Activated CD4-positive, CD25-positive, alpha-beta regulatory T cell treated with anti-CD3 and anti-CD28 coated beads, Interleukin-2, amount 50 U/mL, for 16 hours (primary cell): ENCODE results near the gene PIP5K1B.

Source experiments
- DNase-seq: peaks from one replicate; pipeline ENCODE4 v3.0.0-alpha.2; 2020; ENCODE audit warnings: low read depth, low spot score

Gene PIP5K1B

DNA sequence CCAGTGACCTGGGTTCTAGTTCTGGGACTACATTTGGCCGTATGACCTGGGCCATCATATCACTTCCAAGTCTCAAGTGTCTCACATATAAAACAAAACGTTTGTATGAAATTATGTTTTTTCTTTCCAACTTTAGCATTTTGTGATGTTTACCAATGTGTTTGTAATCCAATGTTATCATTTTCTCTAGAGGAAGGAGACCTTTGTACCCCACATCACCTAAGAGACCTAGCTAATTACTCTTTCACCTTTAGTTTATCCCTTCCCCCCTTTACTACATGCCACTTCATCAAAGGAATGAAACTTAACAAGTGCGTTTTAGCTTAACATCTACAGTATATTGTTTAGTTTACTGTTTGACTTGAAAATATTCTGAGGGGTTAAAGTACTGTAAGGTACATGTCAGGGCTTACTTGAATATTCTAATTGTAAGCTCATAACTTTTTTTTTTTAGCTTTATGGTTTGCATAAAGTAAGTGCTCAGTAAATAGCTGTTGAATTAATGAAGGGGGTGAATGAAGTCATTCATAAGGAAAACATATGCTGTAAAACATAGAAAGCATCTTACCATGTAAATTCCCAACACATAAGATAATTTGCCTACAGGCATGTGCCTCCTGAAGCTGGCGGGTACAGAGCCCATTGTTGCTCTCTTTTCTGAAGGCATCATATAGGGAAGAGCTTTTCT, 2.9 kb downstream of the PIP5K1B start:
- no peak for DNase-seq

DNA sequence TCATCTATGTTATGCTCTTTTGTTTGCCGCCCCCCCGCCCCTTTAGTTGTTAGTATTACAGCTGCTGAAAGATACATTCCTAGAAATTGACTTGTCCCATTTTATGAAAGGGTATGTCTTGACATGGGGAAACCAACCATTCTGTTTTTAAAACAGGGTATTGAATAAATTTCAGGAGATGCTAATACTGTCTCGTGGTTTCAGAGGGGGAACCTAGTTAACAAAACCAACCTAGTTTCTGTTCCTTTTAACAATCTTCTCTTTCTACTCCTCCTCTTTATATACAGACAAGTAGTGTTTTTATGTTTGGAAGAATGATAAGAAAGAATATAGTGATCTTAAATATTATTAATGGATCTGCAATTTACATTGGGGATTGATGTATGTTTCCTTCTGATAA, 3.5 kb downstream of the PIP5K1B start:
- DNase-seq: no peak

DNA sequence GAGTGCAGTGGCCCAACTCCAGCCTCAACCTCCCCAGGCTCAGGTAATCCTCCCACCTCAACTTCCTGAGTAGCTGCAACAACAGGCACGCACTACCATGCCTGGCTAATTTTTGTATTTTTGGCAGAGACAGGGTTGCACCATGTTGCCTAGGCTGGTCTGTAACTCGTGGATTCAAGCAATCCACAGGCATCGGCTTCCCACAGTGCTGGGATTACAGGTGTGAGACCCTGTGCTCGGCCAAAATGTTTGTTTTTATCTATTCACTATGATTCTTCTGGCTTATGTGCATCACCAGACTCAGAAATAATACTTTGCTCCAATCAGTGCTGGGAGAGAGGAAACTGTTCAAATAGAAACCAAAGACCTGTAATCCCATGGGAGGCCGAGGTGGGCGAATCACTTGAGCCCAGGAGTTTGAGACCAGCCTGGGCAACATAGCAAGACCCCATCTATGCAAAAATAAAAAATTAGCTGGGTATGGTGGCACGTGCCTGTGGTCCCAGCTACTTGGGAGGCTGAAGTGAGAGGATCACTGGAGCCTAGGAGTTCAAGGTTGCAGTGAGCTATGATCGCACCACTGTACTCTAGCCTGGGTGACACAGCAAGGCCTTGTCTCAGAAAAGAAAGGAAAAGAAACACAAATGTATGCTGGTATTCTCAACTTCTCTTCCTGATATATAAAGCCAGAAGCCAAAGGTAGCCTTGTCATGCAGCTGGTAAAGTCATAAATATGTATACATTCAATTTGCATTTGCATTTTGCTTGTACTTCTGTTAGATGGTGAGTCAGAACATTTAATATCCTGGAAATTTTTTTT, 4.5 kb downstream of the PIP5K1B start:
- no peak for DNase-seq

DNA sequence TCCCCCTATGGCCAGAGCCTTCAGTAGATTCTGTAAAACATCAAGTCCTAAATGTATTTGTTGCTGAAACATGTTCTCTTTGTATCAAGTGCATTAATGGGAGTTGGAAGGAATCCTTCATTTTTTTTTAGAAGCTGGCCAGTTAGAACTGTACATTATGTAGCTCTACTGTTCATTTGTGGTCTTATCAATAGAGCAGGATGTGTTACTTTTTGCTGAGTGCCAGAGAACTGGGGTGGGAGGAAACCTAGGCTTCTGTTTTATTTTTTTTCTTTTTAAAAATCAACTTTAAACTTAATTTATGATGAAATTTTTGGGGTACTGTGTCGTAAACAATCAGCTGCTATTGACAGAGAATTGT, 5.1 kb downstream of the PIP5K1B start:
- DNase-seq: no peak

DNA sequence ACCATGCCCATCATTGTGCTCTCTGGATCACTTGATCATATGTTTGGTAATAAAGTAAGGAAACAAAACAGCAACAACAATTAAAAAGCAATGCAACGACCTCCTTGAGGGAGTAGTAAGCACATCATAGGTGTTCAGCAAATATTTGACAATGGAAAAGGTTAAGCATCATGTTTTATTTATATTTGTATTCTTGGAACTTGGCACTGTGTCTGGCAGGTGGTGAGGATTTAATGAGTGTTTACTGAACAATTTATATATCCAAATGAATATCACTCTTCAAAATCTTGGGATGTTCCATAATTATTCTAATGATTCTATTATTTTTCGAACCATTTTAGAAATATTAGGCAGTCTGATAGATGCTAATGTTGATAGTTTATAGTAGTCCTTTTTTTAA, 6.2 kb downstream of the PIP5K1B start:
- DNase-seq: no peak

DNA sequence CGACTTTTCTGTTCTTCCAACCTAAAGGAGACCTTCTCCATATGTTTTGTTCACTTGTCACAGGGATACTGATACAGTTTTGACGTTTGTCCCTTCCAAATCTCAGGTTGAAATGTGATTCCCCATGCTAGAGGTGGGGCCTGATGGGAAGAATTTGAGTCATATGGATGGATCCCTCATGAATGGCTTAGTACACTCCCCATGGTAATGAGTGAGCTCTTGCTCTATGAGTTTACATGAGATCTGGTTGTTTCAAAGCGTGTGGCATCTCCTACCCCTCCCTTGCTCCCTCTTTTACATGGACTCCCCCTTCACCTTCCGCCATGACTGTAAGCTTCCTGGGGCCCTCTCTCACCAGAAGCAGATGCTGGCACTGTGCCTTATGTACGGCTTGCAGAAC, 6.9 kb downstream of the PIP5K1B start:
- DNase-seq: no peak

DNA sequence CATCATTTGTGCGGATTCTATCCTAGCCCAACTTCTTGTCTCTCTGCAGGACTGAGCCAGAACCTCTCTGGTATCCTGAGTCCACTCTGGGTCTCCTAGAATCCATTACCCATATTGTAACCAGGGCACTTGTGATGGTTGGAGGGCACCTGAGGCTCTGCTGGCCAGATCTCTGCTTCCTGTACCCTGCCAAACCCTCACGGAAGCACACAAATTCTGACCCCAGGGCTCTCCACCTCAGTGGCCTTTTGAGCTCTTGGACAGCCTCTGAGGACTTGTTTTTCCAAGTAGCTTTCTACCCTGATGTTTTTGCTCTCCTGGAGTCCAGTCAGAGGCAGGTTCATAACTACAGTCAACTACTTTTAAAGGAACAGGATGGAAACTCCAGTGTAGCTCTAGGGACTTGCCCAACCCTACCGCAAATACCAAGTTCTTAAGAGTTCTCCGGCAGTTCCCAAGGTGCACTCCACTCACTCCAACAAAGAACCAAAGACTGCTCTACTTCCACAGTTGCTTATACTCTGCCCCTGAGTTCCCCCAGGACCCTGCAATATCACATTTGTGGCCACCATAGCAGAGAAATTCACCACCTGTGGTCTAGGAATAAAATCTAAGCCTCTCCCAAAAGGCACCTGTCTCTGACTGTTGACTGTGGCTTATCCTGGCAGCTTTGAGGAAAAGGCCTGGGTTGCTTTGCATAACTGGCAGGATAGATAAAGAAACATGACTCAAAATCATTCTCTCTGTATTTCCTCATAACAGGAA, 9.6 kb downstream of the PIP5K1B start:
- no peak for DNase-seq

DNA sequence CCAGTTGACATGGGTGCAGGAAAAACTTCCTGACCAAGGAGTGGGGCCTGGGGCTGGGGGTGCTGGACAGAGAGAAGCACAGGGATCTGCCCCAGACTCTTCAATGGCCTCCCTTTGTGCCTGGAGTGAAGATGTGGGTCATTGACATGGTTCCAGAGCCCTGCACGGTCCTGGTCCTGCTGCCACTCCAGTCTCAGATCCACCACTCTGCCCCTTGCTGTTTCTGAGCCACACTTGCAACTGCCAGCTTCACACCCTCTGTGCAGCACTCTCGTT, 10.1 kb downstream of the PIP5K1B start:
- DNase-seq: no peak

DNA sequence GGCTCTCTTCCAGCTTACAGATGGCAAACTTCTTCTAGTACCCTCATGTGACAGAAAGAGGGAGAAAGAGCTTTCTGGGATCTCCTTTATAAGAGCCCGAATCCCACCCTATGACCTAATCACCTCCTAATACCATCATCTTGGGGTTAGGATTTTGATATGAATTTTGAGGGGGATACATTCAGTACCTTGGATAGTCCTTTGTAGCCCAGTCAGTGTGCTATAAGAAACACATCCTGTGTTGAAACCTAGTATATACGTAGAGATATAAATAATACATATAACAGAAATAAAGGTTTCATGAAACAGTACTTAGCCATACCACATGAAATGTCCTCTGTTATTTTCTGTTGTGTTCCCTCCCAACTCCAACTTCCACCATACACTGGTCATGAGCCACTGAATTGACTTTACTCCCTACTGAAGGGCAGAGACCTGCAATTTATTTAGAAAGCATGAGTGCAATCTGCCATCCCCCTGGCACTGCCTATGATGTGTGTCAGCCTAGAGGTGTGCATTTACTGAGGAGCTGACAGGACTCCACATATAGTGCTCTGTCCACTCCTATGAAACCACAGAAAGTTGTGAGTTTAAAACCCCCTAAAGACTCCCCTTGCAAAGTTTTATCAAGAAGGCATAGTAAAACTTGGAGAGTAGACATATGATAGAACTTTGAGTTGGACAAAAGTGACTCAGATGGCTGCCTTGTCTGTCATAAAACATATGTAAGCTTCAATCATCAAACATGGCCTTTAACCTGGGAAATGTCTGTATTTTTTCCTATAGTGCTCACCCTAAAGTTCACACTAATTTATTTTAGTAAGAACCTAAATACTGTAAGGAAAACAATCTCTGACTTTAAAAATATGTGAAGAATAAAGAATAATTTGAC, 12.8 kb downstream of the PIP5K1B start:
- no peak for DNase-seq

DNA sequence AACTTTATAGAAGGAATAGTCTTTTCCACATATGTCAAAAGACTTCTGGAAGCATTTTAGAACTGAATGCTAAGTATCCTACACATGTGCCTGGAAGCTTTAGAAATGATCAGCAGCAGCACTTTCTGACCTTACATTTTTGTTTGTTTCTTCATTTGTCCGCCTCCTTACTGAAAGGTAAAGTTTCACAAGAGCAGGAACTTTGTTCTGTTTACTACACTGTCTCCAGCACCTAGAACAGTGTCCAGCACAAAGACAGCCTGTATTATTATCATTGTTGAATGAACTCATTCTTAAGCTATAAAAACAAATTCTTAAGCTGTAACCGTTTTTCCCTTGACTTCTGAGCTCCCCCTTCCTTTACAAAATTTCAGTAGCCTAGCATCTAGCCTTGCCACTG, 14.8 kb downstream of the PIP5K1B start:
- no peak for DNase-seq

DNA sequence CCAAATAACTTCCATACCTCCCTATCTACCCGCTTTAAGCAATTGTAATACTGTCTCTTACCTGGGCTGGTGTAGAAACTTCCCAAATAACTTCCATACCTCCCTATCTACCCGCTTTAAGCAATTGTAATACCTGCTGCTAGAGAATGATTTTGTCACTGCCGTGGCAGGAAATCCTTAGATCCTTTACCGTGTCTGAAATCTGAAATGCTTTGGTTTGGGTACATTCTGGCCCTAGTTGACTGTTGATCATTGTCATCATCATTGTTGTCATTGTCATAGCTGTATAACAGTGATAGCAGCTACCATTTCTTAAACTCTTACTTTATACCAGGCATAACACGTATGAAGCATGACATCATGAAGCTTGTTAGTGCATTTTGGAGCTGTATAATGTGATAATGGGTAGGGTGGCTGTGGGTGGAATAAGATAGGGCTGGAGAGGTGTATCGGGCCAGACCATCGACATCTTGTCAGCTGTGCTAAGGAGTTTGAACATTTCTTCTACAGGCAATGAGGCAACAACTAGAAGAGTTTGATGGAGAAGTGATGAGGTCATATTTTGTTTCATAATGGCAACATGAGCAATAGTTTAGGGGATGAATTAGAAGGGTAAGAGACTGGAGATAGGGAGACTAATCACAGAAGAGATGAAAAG, 15.7 kb downstream of the PIP5K1B start:
- no peak for DNase-seq

DNA sequence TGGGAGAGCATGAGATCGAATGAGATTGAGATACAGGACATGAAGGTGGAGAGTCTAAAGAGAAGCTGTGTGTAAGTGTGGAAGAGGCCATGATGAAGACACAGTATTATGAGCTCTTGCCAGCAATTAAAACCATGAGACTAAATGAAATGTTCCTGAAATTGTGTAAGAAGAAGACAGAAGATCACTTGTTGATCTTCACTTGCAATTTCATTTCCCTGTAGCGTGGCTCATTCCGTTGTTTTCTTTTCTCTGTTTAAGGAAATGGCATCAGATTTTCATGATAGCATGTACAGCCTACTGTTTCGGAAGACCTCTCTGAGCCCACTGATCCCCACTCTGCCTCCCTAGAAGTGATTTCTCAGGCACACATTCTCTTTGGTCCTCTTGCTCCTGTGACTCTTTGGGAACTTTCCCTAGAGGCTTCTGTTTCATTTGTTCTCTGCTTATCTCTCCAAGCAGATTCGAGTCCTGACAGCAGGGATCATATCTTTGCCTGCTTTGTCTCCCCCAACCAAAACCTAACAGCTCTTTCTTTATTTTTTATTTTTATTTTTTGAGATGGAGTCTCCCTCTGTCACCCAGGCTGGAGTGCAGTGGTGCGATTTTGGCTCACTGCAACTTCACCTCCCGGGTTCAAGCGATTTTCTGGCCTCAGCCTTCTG, 16.8 kb downstream of the PIP5K1B start:
- no peak for DNase-seq

DNA sequence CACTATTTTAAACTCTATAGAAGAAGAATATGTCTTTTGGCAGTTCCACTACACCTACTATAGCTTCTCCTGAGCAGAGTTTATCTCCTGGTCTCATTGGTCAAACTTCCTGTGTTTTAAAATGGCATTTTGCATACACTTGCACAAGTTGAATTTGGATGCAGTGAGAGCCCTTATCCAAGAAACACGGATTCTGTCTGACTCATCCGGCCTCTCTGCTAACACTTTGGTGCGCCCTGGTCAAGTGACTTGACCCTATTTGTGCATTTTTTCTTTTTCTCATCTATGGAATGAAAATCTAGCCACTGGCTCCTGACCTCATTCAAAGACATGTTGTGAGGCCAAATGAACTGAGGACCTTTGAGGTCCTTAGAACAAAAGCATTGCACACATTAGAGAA, 20.0 kb downstream of the PIP5K1B start:
- DNase-seq: no peak

DNA sequence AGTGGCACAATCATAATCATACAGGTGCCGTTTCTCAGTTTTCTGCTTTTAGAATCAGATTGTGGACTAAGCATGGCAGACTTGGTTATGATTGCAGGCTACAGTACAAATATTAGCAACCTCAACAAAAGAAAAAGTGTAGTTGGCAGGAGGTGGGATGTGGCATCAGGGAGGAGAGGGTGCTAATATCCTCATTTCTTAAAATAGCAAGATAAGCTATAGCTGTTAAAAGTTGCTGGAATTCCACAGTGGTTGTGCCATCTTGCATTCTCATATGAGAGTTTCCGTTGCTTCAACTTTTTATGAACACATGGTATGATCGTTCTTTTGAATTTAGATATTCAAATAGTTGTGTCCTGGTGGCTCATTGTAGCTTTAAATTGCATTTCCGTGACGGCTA, 21.4 kb downstream of the PIP5K1B start:
- DNase-seq: no peak

DNA sequence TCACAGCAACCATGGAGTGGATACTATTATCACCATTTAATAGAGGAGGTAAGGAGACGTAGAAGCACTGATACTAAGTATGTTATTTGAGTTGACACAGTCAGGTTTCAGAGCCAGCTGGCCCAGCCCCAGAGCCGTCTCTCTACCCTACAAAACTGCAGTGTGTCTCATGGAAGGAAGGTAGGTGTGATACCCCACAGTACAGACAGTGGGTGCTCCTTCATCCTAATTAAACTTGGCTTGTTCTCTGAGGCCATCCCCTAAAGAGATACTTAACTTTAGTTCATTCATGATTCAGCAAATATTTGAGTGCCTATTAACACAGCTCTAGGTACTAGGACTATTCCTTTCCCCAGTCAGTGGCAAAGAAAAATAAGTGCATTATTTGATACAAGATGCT, 22.6 kb downstream of the PIP5K1B start:
- no peak for DNase-seq

DNA sequence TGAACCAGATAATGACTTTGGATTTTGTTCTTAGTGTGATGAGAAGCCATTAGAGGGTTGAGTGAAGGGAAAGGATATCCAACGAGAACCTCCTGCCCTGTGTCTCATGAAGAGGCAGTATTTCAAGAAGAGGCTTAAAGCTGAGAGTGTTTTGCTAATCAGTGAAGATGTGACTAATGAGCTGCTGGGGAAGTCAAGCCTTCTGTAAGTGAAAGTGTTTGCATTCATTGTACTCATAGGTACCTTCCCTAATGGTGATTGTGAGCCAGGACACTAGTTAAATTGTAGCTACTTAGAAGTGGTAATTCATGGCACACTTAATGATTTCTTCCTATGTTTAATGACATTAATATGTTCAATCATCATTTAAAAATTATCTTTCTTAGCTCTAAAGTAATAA, 23.7 kb downstream of the PIP5K1B start:
- no peak for DNase-seq

DNA sequence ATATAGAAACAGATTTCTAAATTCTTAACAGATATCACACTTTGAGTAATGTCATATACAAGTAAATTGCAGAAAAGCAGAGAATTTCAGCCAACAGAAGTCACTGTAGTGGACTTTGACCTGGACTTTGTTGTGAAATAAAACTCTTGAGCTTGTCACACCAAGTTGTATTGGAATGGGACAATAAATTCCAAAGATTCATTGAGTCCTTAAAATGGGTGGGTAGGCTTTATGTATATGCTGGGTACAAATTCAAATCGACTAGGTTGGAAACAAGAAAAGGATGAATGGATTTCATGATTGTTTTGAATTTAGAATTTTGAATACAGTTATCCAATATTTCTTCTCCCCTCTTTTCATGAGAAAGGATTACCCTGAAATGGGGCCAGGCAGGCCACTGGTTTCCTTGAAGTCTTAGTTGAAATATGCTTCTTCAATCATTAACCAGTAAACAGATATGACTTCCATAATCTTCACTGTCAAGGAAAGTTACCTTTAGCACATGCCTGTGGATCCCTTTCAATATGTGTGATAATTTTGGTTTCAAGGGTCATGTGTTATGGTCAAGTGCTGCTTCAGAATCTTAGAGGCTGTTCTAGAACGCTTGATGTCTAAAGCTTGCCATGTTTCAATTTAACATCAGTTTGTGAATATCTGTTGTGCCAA, 25.7 kb downstream of the PIP5K1B start:
- no peak for DNase-seq

DNA sequence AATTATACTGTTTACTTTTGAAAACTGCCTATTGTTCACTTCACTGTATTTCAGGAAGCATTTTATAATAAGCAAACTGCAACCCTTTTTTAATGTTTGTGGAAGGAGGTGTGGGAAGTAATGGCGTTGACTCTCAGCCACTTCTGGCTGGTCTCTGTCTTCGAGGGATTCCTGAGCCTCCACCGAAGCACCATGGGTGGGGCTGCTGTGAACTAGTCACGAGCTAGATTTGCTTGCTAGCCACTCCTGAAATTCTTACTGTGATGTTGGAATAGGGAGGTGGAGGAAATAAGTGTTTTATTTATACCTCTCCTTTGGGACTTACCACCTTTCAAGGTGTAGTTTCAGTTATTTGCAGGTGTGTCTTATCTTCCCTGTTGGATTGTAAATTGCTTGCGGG, 26.8 kb downstream of the PIP5K1B start:
- DNase-seq: no peak

DNA sequence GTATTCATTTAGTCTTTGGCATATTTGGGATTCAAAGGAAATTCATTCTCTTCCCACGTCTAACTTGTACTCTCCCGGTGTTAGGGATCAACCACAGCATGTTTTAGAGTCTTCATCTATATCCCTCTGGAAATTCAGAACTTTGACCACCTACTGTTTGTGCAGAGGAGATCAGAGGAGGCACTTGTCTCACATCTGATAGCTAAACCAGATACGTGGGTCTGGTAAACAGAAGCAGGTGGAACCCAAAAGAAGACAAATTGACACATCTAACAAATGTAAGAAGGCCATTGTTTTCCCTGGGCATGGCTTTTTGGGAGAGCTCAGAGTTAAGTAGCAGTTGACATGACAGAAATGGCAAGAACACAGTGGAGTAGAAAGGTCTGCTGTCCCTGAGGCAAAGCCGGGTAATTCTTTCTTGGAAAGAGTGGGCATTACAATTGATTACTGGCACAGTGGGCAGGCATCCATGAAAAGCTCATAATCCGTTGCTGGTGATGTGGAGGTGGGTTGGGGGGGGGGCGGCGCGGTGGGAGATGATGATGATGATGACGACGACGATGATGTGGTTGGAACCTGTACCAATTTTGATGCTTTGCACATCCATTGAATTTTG, 27.5 kb downstream of the PIP5K1B start:
- no peak for DNase-seq

DNA sequence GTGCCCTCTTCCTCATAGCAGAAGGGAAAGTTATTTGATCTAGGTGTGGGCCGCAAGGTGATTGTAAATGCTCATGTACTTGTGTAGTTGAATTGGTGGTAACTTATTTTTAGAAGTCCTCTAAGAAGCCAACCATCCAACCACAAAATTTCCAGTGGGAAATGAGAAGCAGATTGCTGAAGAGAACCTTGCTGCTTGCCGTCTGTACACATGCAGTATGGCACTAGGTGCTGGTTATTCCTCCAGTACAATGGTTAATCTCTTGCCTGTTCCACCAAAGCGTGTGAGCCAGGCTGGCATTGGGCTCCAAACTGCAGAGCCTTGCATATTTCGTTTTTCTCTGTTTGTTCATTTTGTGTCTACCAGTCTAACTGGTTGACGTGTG, 28.0 kb downstream of the PIP5K1B start:
- no peak for DNase-seq
